Trophoblast cell (in vitro differentiated cells and primary cell): ENCODE measurements around the gene MRAS.

Experiments used
- DNase-seq, 2 donors: peaks; one replicate each; pipeline ENCODE4 v3.0.0-alpha.2; 2016
- H2AFZ ChIP-seq: 2 replicates; pipeline ENCODE4 v1.6.1; 2013; ENCODE audit warnings: low read length, moderate library complexity, mild to moderate bottlenecking; ENCODE audit not compliant: insufficient read depth, poor library complexity
- H2AK5ac ChIP-seq: 2 replicates; pipeline ENCODE4 v1.6.1; 2013; ENCODE audit warnings: mild to moderate bottlenecking, low read length
- H2BK120ac ChIP-seq: 2 replicates; pipeline ENCODE4 v1.6.1; 2013; ENCODE audit warnings: low read length, mild to moderate bottlenecking, moderate library complexity; ENCODE audit not compliant: insufficient read depth, poor library complexity
- H2BK12ac ChIP-seq: 2 replicates; pipeline ENCODE4 v1.6.1; 2013; ENCODE audit warnings: mild to moderate bottlenecking, low read length, moderate library complexity
- H2BK5ac ChIP-seq: 2 replicates; pipeline ENCODE4 v1.6.1; 2013; ENCODE audit warnings: low read length, low read depth, moderate library complexity, mild to moderate bottlenecking; ENCODE audit not compliant: poor library complexity
- H3K14ac ChIP-seq: 2 replicates; pipeline ENCODE4 v1.6.1; 2013; ENCODE audit warnings: mild to moderate bottlenecking, low read length
- H3K18ac ChIP-seq: 2 replicates; pipeline ENCODE4 v1.6.1; 2013; ENCODE audit warnings: mild to moderate bottlenecking, low read length
- H3K23ac ChIP-seq: 2 replicates; pipeline ENCODE4 v1.6.1; 2013; ENCODE audit warnings: low read length
- H3K27ac ChIP-seq: 2 replicates; pipeline ENCODE4 v1.5.1; 2013; ENCODE audit warnings: low read depth, mild to moderate bottlenecking, inconsistent platforms, low read length, moderate library complexity
- H3K27me3 ChIP-seq: 2 replicates; pipeline ENCODE4 v1.6.1; 2013; ENCODE audit warnings: inconsistent platforms, mild to moderate bottlenecking, low read length, moderate library complexity; ENCODE audit not compliant: insufficient read depth
- H3K36me3 ChIP-seq, 2 experiments: 1 replicate in 1 of 2; 2 replicates in 1 of 2; pipeline ENCODE4 v1.6.1; 2013; ENCODE audit warnings: low read length in 2 of 2, mild to moderate bottlenecking in 2 of 2, moderate library complexity in 1 of 2; ENCODE audit not compliant: insufficient read depth in 2 of 2, control insufficient read depth in 1 of 2
- H3K4ac ChIP-seq: 2 replicates; pipeline ENCODE4 v1.6.1; 2013; ENCODE audit warnings: low read depth, mild to moderate bottlenecking, low read length, moderate library complexity
- H3K4me1 ChIP-seq, 2 experiments: 1 replicate in 1 of 2; 2 replicates in 1 of 2; pipeline ENCODE4 v1.6.1; 2013; ENCODE audit warnings: low read length in 2 of 2, mild to moderate bottlenecking in 2 of 2, moderate library complexity in 1 of 2; ENCODE audit not compliant: insufficient read depth in 2 of 2, control insufficient read depth in 1 of 2
- H3K4me2 ChIP-seq: 2 replicates; pipeline ENCODE4 v1.6.1; 2013; ENCODE audit warnings: inconsistent platforms, mild to moderate bottlenecking, low read length, moderate library complexity
- H3K4me3 ChIP-seq: 2 replicates; pipeline ENCODE4 v1.5.1; 2013; ENCODE audit warnings: mild to moderate bottlenecking, low read depth, low read length, inconsistent platforms
- H3K79me1 ChIP-seq: one replicate; pipeline ENCODE4 v1.6.1; 2013; ENCODE audit warnings: low read length
- H3K79me2 ChIP-seq: 2 replicates; pipeline ENCODE4 v1.6.1; 2013; ENCODE audit warnings: low read length, mild to moderate bottlenecking; ENCODE audit not compliant: control insufficient read depth, insufficient read depth, poor library complexity
- H3K9ac ChIP-seq: 2 replicates; pipeline ENCODE4 v1.6.1; 2013; ENCODE audit warnings: mild to moderate bottlenecking, low read length
- H3K9me3 ChIP-seq: 2 replicates; pipeline ENCODE4 v1.6.1; 2013; ENCODE audit warnings: low read depth, mild to moderate bottlenecking, control low read depth, inconsistent platforms, low read length; ENCODE audit not compliant: insufficient read depth
- H4K12ac ChIP-seq: 2 replicates; pipeline ENCODE4 v1.6.1; 2013; ENCODE audit warnings: low read depth, mild to moderate bottlenecking, low read length, moderate library complexity
- H4K8ac ChIP-seq: 2 replicates; pipeline ENCODE4 v1.6.1; 2013; ENCODE audit warnings: low read depth, mild to moderate bottlenecking, low read length, moderate library complexity
- H4K91ac ChIP-seq: one replicate; pipeline ENCODE4 v1.6.1; 2013; ENCODE audit warnings: low read depth, mild to moderate bottlenecking, low read length, moderate library complexity
- WGBS: extraction: QIAGEN DNeasy Blood & Tissue Kit; methylation state at CpG from one replicate; pipeline ENCODE4 v1.1.7; 2013; ENCODE audit warnings: missing lambda C conversion rate; ENCODE audit not compliant: insufficient read length, insufficient coverage; ENCODE audit errors: extremely low coverage; 5-methylcytosine and 5-hydroxymethylcytosine counted together

Gene MRAS

GRCh38 chr3:138441742-138442141, 93.4 kb downstream of the MRAS start:
- Histone ChIP-seq H4K91ac (no peak overlapping the region), H3K36me3 (no peaks in the 10 kb centered on the region), H4K12ac (no peak overlapping the region), H3K4me3 (no peak overlapping the region), H2BK12ac (no peak overlapping the region), H3K14ac (no peak overlapping the region), H2AFZ (no peak overlapping the region), H3K4me1 (peaks cover 49 to 55% of the 10 kb centered on the region in 2 experiments), H3K4me2 (no peak overlapping the region), H3K4ac (no peak overlapping the region), H2BK5ac (no peak overlapping the region), H3K79me2 (peaks cover 4% of the 10 kb centered on the region), H3K27ac (peak overlapping the region; percentile 61), H3K23ac (no peak overlapping the region), H3K27me3 (no peaks in the 10 kb centered on the region), H3K79me1 (peaks cover 29% of the 10 kb centered on the region), H2BK120ac (no peak overlapping the region), H3K18ac (no peak overlapping the region), H3K9ac (no peak overlapping the region), H4K8ac (no peak overlapping the region), H2AK5ac (no peak overlapping the region), H3K9me3 (peaks cover 4% of the 10 kb centered on the region)
- WGBS = no CpG with 5 or more reads among the region's 2 CpGs
- no peak for DNase-seq

DNA sequence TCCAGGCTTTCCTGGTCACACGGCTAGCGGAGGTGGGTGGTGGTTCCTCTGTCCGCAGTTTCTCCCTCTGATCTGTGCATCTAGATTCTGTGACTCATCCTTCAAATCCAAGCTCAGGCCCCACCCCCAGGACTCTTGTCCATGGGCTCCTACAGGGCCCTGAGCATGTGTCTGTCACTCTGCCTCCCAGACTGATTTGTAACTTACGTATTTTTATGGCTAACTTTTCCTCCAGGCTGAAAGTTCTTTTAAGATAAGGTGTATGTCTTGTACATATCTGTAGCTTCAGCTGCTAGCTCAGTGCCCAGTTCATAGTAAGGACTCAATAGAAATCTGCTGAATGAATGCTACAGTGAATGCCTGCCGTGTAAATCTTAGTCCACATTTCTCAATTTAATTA, 94.1 kb downstream of the MRAS start:
- Histone ChIP-seq H4K8ac (no peak overlapping the region), H2AK5ac (no peak overlapping the region), H3K14ac (no peak overlapping the region), H3K18ac (no peak overlapping the region), H3K36me3 (no peaks in the 10 kb centered on the region), H3K27ac (no peak overlapping the region), H2BK12ac (no peak overlapping the region), H2AFZ (no peak overlapping the region), H3K9me3 (peaks cover 3% of the 10 kb centered on the region), H3K4me2 (no peak overlapping the region), H4K91ac (no peak overlapping the region), H4K12ac (no peak overlapping the region), H3K4me3 (no peak overlapping the region), H3K23ac (no peak overlapping the region), H3K4ac (no peak overlapping the region), H2BK5ac (no peak overlapping the region), H3K9ac (no peak overlapping the region), H3K79me2 (peaks cover 4% of the 10 kb centered on the region), H3K27me3 (no peaks in the 10 kb centered on the region), H3K4me1 (peaks cover 49 to 55% of the 10 kb centered on the region in 2 experiments), H2BK120ac (no peak overlapping the region), H3K79me1 (peaks cover 29% of the 10 kb centered on the region)
- WGBS = no CpG with 5 or more reads among the region's 5 CpGs
- peak; percentile 75 to 79 for DNase-seq

DNA sequence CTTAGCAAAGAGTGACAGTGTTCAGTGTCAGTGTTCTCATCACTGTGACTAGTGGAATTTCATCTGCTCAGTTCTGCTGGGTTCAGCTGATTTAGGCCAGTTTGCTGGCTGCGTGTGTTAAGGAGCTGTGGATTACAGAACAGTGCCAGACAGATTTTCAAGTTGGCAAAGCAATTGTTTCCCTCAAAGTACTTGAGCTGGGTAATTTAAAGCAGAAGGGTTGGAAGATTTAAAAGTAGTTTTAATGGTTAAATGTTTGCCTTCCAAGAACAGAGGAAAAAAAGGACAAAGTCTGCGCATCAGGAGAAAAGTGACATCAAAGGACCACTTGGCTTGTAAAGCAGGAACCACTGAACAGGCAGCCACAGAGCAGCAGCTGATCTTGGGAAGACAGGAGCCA, 94.7 kb downstream of the MRAS start:
- peaks cover 2% of the 10 kb centered on the region for H3K9me3 ChIP-seq
- H3K4me2 ChIP-seq = no peak overlapping the region
- peaks cover 29% of the 10 kb centered on the region for H3K79me1 ChIP-seq
- no peaks in the 10 kb centered on the region for H3K27me3 ChIP-seq
- no peak overlapping the region for H4K8ac ChIP-seq
- no peak overlapping the region for H3K4me3 ChIP-seq
- no CpG with 5 or more reads among the region's 2 CpGs for WGBS
- H3K18ac ChIP-seq = peak overlapping the region; percentile 55
- H2AK5ac ChIP-seq = no peak overlapping the region
- peaks cover 49 to 55% of the 10 kb centered on the region in 2 experiments for H3K4me1 ChIP-seq
- H4K91ac ChIP-seq = peak overlapping the region; percentile 79
- H3K36me3 ChIP-seq = no peaks in the 10 kb centered on the region
- peak overlapping the region; percentile 50 for H2BK5ac ChIP-seq
- no peak overlapping the region for H2AFZ ChIP-seq
- H3K9ac ChIP-seq = no peak overlapping the region
- H3K4ac ChIP-seq = no peak overlapping the region
- H3K23ac ChIP-seq = no peak overlapping the region
- H3K79me2 ChIP-seq = peaks cover 4% of the 10 kb centered on the region
- no peak overlapping the region for H4K12ac ChIP-seq
- peak overlapping the region; percentile 90 for H2BK12ac ChIP-seq
- no peak for DNase-seq
- H3K14ac ChIP-seq = peak overlapping the region; percentile 72
- peak overlapping the region; percentile 80 for H2BK120ac ChIP-seq
- peak overlapping the region; percentile 85 for H3K27ac ChIP-seq

DNA sequence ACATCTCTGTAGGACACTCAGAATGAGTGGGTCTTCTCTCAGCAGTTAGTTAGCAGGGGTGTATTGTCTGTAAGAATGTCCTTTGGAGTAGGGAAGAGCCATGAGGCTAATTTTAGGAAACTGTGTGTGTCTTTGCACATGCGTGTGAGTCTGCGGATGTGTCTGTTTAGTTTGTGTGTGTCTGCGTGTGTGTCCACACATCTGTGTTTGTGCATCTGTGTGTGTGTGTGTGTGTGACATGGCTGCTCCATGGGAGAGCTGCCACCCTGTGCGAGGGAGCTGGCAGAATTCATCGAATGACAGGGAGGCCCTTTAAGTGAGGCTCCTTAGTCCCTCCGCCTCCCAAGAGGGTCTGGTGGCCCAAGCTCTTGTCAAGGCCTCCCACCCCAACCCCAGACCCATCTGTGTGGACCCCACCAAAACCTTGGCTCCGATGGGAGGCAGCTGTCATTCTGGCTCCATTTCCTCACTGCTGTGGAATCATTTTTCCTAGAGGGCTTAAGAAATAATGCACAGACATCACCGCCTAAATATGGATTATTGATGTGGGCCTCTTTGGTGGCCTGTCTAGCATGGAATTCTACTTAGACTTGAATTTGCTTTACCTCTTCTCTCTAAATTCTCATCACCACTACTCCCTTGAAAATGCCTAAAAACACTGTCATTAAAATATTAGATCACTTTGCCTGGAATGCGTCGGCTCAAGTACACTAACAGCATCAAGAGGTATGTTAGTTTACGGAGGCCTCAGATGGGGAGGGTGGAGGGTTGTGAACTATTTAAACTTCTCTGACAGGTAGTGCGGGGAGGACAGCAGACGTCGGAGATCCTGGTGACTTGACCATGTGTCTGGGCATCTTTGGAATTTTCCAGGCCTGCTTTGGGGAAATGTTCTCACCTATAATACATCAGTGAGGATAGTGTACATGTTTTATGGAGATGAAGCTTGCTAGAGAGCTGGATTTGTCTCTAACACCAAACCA, 95.4 kb downstream of the MRAS start:
- Histone ChIP-seq H4K8ac (peak overlapping the region; percentile 74), H3K9ac (no peak overlapping the region), H2BK12ac (peak overlapping the region; percentile 90), H2BK120ac (peak overlapping the region; percentile 80), H3K4ac (peak overlapping the region; percentile 29), H3K79me1 (peaks cover 29% of the 10 kb centered on the region), H3K14ac (peak overlapping the region; percentile 72), H4K91ac (peak overlapping the region; percentile 79), H3K4me3 (no peak overlapping the region), H3K27ac (peak overlapping the region; percentile 85), H4K12ac (no peak overlapping the region), H2BK5ac (peak overlapping the region; percentile 80), H2AFZ (peak overlapping the region; percentile 5), H3K18ac (peak overlapping the region; percentile 55), H3K23ac (peak overlapping the region; percentile 55), H3K36me3 (no peaks in the 10 kb centered on the region), H3K79me2 (peaks cover 4% of the 10 kb centered on the region), H3K9me3 (peaks cover 2% of the 10 kb centered on the region), H2AK5ac (peak overlapping the region; percentile 76), H3K4me1 (peaks cover 47 to 51% of the 10 kb centered on the region in 2 experiments), H3K27me3 (no peaks in the 10 kb centered on the region), H3K4me2 (no peak overlapping the region)
- DNase-seq = peak; percentile 80 to 89
- WGBS = no CpG with 5 or more reads among the region's 14 CpGs
